WTC11 (cell line): ENCODE measurements around the gene NFIA. TPM values are rescaled to one million over a fixed set of nuclear protein-coding genes. Genes with fewer than 3 reads are reported as not detected.
A peak's percentile ranks its signal among the peaks of the same experiment; 100 is the strongest.

ENCODE experiments used
- ATAC-seq: fragments of 200-7000 bp; cut with Tn5 transposase; 2 replicates; pipeline ENCODE4 v1.10.0; 2021; ENCODE audit warnings: mild to moderate bottlenecking, moderate library complexity
- CTCF ChIA-PET: fragments of 300-600 bp; sonication (Branson Sonifier 250); formaldehyde crosslinking; loops from one replicate; lab custom pipeline; 2021; ENCODE audit warnings: antibody characterized with exemption; lab: Charles Lee
- POLR2A ChIA-PET: fragments of 350-600 bp; sonication (Branson Sonifier 250); formaldehyde crosslinking; loops from one replicate; lab custom pipeline; 2021; ENCODE audit warnings: antibody characterized with exemption; lab: Charles Lee
- DNase-seq: peaks from one replicate; pipeline ENCODE4 v3.0.0; 2021; ENCODE audit warnings: low spot score
- H3K27ac Mint-ChIP-seq: 2 replicates; pipeline ENCODE4 v1.8.0; 2021; ENCODE audit warnings: mixed read lengths
- H3K27me3 Mint-ChIP-seq: 2 replicates; pipeline ENCODE4 v1.8.0; 2021; ENCODE audit warnings: low read depth, mild to moderate bottlenecking, moderate library complexity, mixed read lengths
- H3K36me3 Mint-ChIP-seq: 2 replicates; pipeline ENCODE4 v1.8.0; 2021; ENCODE audit warnings: mixed read lengths
- H3K4me1 Mint-ChIP-seq: 2 replicates; pipeline ENCODE4 v1.8.0; 2022; ENCODE audit warnings: mixed read lengths
- H3K4me3 Mint-ChIP-seq: 2 replicates; pipeline ENCODE4 v1.8.0; 2021; ENCODE audit warnings: mild to moderate bottlenecking, moderate library complexity, mixed read lengths
- H3K9me3 Mint-ChIP-seq: 2 replicates; pipeline ENCODE4 v1.8.0; 2021; ENCODE audit warnings: mixed read lengths
- E2F1 ChIP-seq: sonication (generic); formaldehyde crosslinking; IDR thresholded peaks from 2 replicates; pipeline ENCODE4 v1.8.0; 2022; ENCODE audit warnings: mild to moderate bottlenecking, missing genetic modification reagents
- FOXK1 ChIP-seq: sonication (generic); formaldehyde crosslinking; IDR thresholded peaks from 2 replicates; pipeline ENCODE4 v1.8.0; 2022; ENCODE audit warnings: mild to moderate bottlenecking, moderate library complexity, missing genetic modification reagents
- GRHL2 ChIP-seq: fragments of 250-450 bp; sonication (Bioruptor Pico); IDR thresholded peaks from 2 replicates; pipeline ENCODE4 v1.8.0; 2022; ENCODE audit warnings: mild to moderate bottlenecking, moderate library complexity; ENCODE audit not compliant: insufficient replicate concordance, severe bottlenecking
- MLX ChIP-seq: sonication (generic); formaldehyde crosslinking; IDR thresholded peaks from 2 replicates; pipeline ENCODE4 v1.8.1; 2023; ENCODE audit warnings: mild to moderate bottlenecking, missing genetic modification reagents, moderate library complexity
- NFYB ChIP-seq: sonication (generic); formaldehyde crosslinking; conservative IDR thresholded peaks from 2 replicates; pipeline ENCODE4 v1.8.0; 2022; ENCODE audit warnings: low read depth, missing genetic modification reagents
- SMAD3 ChIP-seq: sonication (generic); formaldehyde crosslinking; IDR thresholded peaks from 2 replicates; pipeline ENCODE4 v1.8.0; 2022; ENCODE audit warnings: missing genetic modification reagents, mild to moderate bottlenecking, borderline replicate concordance
- SMAD4 ChIP-seq: sonication (generic); formaldehyde crosslinking; IDR thresholded peaks from 2 replicates; pipeline ENCODE4 v1.8.0; 2022; ENCODE audit warnings: mild to moderate bottlenecking, missing genetic modification reagents
- ZMAT4 ChIP-seq: fragments of 250-450 bp; sonication (Bioruptor Pico); IDR thresholded peaks from 2 replicates; pipeline ENCODE4 v1.9.0; 2021; ENCODE audit warnings: mild to moderate bottlenecking
- ZNF121 ChIP-seq: sonication (generic); formaldehyde crosslinking; IDR thresholded peaks from 2 replicates; pipeline ENCODE4 v1.8.0; 2023; ENCODE audit warnings: missing genetic modification reagents
- ZNF219 ChIP-seq: sonication (generic); formaldehyde crosslinking; IDR thresholded peaks from 2 replicates; pipeline ENCODE4 v1.8.0; 2023; ENCODE audit warnings: missing genetic modification reagents, mild to moderate bottlenecking, borderline replicate concordance
- ZNF281 ChIP-seq: sonication (generic); formaldehyde crosslinking; IDR thresholded peaks from 2 replicates; pipeline ENCODE4 v1.8.0; 2023; ENCODE audit warnings: mild to moderate bottlenecking, missing genetic modification reagents
- ZNF423 ChIP-seq: fragments of 250-450 bp; sonication (Bioruptor Pico); IDR thresholded peaks from 2 replicates; pipeline ENCODE4 v2.1.2; 2022; ENCODE audit warnings: mild to moderate bottlenecking, moderate library complexity
- ZSCAN18 ChIP-seq: fragments of 250-450 bp; sonication (Bioruptor Pico); IDR thresholded peaks from 2 replicates; pipeline ENCODE4 v2.1.2; 2022; ENCODE audit warnings: mild to moderate bottlenecking, moderate library complexity
- total RNA-seq: library from RNA; stranded (reverse); gene quantifications from 3 replicates; pipeline ENCODE4 v1.2.3, GENCODE V29; 2021

Gene NFIA
- total RNA-seq, 1 experiment from 2014 or later: 16.7 TPM

- Mint-ChIP-seq H3K27ac (no peak overlapping the region), H3K4me1 (peaks cover 57% of the 10 kb centered on the region)
- POLR2A ChIA-PET: interaction anchor here (0.5 to 0.6 kb wide), 2 partner anchors 48 to 301 kb away, joined by 5 read pairs; no protein-coding TSS in a partner anchor
Observed at GRCh38 chr1:61052395-61053225, 29.8 kb upstream of the NFIA start.

GRCh38 chr1:61053226-61053711 lies 29.1 kb upstream of the NFIA start:
- Mint-ChIP-seq H3K4me3 (peak overlapping the region; percentile 80), H3K27me3 (peaks cover 72% of the 10 kb centered on the region), H3K36me3 (no peaks in the 10 kb centered on the region)
- no peak for DNase-seq
- TF ChIP-seq MLX (CRISPR knock-in tag) (no peak), GRHL2 (no peak), E2F1 (CRISPR knock-in tag) (no peak), FOXK1 (CRISPR knock-in tag) (no peak), SMAD3 (CRISPR knock-in tag) (no peak), ZNF423 (CRISPR knock-in tag) (no peak), ZSCAN18 (no peak), NFYB (CRISPR knock-in tag) (no peak), ZNF219 (CRISPR knock-in tag) (no peak)
- TF ChIP-seq, all 79 proteins: peak for 0
- ATAC-seq: no peak
- POLR2A ChIA-PET: interaction anchor here (0.5 to 1.2 kb wide), 2 partner anchors 25 to 302 kb away, joined by 3 to 5 read pairs; no protein-coding TSS in a partner anchor
- H3K27ac Mint-ChIP-seq: no peak overlapping the region
- peaks cover 64% of the 10 kb centered on the region for H3K4me1 Mint-ChIP-seq
- CTCF ChIA-PET: interaction anchor here (1.0 to 4.7 kb wide), 6 partner anchors 10 to 284 kb away, joined by 3 to 66 read pairs (median 6); no protein-coding TSS in a partner anchor
- no peaks in the 10 kb centered on the region for H3K9me3 Mint-ChIP-seq

More at GRCh38 chr1:61052395-61053225, 29.8 kb upstream of the NFIA start:
- ATAC-seq: peak; percentile 8
- Mint-ChIP-seq H3K36me3 (no peaks in the 10 kb centered on the region), H3K27me3 (peaks cover 67% of the 10 kb centered on the region), H3K4me3 (peak overlapping the region; percentile 80), H3K9me3 (no peaks in the 10 kb centered on the region)
- peak; percentile 29 for DNase-seq
- TF ChIP-seq ZMAT4 (CRISPR knock-in tag) (no peak), E2F1 (CRISPR knock-in tag) (no peak), SMAD4 (CRISPR knock-in tag) (no peak), ZNF281 (CRISPR knock-in tag) (no peak), ZNF121 (CRISPR knock-in tag) (no peak), NFYB (CRISPR knock-in tag) (no peak)
- CTCF ChIA-PET: interaction anchor here (1.2 to 4.7 kb wide), 6 partner anchors 9 to 495 kb away, joined by 3 to 66 read pairs (median 6); no protein-coding TSS in a partner anchor
